GM12801 (cell line): ENCODE data around the gene TSACC.

Source experiments
- TF ChIP-seq, protein P1 (sequence below): IDR thresholded peaks from one replicate; pipeline ENCODE4 v1.5.1; 2011; ENCODE audit warnings: control low read depth; ENCODE audit not compliant: insufficient read length; ENCODE audit errors: extremely low read depth

The TSACC gene

DNA sequence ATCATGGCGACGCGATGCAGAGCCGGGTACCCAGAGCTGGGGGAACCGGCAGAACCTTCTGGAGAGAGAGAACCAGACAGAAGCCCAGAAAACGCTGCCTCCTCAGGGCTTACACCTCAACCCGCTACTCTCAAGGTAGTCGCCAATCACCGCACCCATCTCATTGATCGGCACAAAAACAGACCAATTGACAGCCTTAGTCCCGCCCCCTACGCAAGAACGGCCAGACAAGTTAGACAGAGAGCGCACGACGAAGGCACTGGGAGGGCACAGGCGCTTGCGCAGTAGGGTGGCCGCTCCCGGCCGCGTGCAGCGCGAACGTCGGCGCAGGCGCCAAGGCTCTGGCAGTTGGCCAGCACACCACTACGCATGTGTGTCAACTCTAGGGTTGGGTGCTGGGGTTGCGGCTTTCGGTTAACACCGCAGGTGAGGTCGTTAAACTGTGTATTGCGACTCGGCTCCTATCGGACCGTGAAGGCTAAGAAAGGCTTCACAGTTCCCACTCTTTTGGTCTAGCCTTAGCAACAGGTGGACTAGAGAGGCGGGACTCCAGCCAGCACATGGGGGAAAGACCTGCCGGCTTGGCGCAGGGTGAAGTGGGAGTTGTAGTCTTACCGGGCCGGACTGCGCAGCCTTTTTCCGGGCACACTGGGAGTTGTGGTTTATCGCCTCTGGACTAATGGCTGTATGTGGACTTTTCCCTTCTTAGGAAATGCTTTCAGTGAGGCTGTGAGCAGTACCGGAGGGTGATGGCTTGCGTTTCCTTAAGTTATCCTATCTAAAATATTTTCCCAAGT is at the start of gene TSACC, which contains the start of gene CCT3:
Gene TSACC, plus strand, starts transcription at position 347 of the 797 bp plus-strand sequence. CDS start 1,232 bp downstream, outside the sequence.
Gene CCT3, minus strand, starts transcription at position 113 of the 797 bp plus-strand sequence. Its CDS starts 108 bp downstream, at position 5.
- TF ChIP-seq, protein P1, sequence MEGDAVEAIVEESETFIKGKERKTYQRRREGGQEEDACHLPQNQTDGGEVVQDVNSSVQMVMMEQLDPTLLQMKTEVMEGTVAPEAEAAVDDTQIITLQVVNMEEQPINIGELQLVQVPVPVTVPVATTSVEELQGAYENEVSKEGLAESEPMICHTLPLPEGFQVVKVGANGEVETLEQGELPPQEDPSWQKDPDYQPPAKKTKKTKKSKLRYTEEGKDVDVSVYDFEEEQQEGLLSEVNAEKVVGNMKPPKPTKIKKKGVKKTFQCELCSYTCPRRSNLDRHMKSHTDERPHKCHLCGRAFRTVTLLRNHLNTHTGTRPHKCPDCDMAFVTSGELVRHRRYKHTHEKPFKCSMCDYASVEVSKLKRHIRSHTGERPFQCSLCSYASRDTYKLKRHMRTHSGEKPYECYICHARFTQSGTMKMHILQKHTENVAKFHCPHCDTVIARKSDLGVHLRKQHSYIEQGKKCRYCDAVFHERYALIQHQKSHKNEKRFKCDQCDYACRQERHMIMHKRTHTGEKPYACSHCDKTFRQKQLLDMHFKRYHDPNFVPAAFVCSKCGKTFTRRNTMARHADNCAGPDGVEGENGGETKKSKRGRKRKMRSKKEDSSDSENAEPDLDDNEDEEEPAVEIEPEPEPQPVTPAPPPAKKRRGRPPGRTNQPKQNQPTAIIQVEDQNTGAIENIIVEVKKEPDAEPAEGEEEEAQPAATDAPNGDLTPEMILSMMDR, result no peak

GRCh38 chr1:156289857-156290256 is 48.5 kb upstream of the TSACC start:
- TF ChIP-seq, protein P1, result no peak

- TF ChIP-seq, protein P1, result no peak
These were observed 46.9 kb upstream of the TSACC start for GRCh38 chr1:156291226-156292061.

DNA sequence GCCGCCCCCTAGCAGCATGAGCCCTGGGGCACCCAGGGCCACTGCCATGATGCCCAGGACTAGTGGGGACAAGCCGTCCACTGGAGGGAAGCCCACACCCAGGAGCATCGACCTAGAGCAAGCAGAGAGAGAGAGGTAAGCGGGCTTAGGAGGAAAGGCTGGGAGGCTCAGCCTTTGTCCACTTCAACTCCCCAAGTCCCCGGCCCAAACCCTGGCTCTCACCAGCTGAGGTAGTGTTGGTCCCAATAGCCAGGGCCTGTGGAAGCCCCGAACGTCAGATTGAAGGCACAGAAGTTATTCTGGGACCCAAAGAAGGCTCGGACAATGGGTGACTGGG is 45.3 kb upstream of the TSACC start:
- TF ChIP-seq, protein P1, result no peak

- TF ChIP-seq, protein P1, result no peak
These were observed 44.4 kb upstream of the TSACC start for GRCh38 chr1:156293895-156294294.

DNA sequence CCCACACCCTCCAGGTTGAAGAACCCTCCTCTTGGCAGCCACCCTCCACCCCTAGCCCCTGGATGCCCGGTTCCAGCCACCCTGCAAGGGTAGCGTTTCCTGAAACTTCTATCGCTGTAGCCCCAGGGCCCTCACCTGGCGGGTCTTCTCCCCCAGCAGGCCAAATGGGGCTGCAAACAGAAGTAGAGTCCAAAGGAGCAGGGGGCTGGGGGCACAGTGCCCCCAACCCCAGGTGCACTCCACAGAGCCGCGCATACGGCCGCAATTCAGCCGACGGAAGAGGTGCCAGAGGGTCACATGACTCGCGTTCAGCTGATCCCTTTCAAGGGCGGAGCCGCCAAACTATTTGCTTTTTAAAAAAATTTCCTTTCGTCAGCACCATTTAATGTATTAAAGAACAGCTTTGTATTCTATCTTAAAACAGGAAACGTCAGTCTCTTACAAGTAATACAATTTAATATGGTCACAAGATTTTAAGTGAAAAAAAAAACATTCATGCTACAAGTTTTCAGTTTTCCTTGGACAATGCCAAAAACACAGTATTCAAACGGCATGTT is 42.9 kb upstream of the TSACC start, which contains the start of gene GLMP:
Gene GLMP, minus strand, starts transcription at position 289 of the 557 bp plus-strand sequence. Its CDS starts 34 bp downstream, at position 255.
- TF ChIP-seq, protein P1, result no peak

DNA sequence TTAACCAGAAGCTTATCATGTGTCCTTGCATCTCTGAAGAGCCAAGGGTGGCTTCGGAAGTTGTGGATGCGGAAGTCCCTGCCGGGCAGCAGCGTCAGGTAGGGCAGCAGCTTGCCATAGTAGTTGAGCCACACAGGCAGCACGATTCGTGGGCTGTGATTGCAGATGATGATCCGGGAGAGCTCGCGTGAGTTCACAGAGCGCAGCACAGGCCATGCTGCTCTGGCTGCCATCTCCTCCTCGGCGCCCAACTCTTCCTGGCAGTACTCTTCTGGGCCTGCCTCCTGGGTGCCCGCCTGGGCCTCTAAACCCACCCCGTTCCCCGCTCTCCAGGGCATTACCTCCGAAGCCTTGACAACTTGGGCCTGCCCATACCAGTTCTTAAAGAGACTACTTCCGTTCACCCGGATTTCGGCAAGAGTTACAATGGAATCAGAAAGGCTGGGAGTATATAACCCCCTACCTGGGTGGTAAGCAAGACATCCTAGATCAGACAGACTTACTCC is 39.4 kb upstream of the TSACC start, which contains the start of gene VHLL:
Gene VHLL, minus strand, starts transcription at position 456 of the 506 bp plus-strand sequence. Its CDS starts 118 bp downstream, at position 338.
- TF ChIP-seq, protein P1, result no peak
